ENCODE results near the gene PIERCE2.

DNA sequence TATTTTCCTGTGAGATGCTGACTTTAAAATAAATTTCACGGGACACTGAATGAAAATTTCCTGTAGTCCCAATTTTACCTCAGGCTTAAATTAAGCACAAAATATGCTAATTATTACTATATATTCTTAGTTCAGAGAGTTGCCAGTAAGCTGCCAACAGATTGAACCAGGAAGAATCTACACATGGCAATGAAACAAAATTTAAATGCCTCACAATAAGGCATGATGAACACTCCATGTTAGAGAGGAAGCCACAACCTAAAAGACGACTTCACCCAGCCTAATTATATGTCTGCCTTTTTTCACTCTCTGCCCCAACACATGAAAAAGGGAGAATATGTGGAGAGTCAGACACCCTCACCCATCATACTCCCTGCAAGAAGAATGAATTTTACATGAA is 60.0 kb downstream of the PIERCE2 start:
- TF ChIP-seq CTCF (IDR thresholded peaks at IDR 0.05) (no peak), POLR2A (IDR thresholded peaks at IDR 0.05) (no peak)

Data from transverse colon (tissue), 3 donors.